ENCODE measurements around the gene TMEM200C. TPM values are rescaled to one million over a fixed set of nuclear protein-coding genes. Genes with fewer than 3 reads are reported as not detected.
A peak's percentile ranks its signal among the peaks of the same experiment; 100 is the strongest.

Gene TMEM200C
- total RNA-seq, 4 donors from 2014 or later = under 0.01 to 0.16 (median 0.13) TPM

DNA sequence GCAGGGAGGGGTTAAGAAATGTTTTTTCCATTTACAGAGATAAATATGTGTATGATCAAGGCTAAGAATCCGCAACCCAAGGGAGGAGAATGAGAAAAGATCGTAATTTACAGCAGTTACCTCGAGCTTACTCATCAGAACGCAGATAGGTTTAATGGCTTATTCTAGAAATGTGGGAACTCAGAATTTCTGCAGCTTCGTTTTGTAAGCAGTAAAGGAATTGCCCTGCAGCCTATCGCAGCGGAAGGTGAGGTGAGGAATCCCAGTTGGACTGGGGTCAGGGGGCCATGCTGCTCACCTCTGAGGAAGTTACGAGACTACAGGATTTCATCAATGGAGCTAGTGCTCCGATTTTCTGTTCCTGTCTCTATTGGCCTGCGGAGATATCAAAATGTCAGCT lies 8.1 kb upstream of the TMEM200C start:
- Histone ChIP-seq H3K27me3 (peaks cover 16% of the 10 kb centered on the region), H3K4me1 (no peaks in the 10 kb centered on the region), H3K27ac (no peak overlapping the region), H3K4me3 (no peak overlapping the region), H3K36me3 (no peaks in the 10 kb centered on the region), H3K9me3 (no peaks in the 10 kb centered on the region)
- 77 to 85% methylated on average over 10 of the region's 10 CpGs for WGBS, 2 donors (ENCODE audit: low coverage in 1 of 2)
- ATAC-seq = no peak
- TF ChIP-seq, protein P1, sequence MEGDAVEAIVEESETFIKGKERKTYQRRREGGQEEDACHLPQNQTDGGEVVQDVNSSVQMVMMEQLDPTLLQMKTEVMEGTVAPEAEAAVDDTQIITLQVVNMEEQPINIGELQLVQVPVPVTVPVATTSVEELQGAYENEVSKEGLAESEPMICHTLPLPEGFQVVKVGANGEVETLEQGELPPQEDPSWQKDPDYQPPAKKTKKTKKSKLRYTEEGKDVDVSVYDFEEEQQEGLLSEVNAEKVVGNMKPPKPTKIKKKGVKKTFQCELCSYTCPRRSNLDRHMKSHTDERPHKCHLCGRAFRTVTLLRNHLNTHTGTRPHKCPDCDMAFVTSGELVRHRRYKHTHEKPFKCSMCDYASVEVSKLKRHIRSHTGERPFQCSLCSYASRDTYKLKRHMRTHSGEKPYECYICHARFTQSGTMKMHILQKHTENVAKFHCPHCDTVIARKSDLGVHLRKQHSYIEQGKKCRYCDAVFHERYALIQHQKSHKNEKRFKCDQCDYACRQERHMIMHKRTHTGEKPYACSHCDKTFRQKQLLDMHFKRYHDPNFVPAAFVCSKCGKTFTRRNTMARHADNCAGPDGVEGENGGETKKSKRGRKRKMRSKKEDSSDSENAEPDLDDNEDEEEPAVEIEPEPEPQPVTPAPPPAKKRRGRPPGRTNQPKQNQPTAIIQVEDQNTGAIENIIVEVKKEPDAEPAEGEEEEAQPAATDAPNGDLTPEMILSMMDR (IDR thresholded peaks at IDR 0.05) = no peak
- TF ChIP-seq EP300 (IDR thresholded peaks at IDR 0.05) (no peak), POLR2AphosphoS5 (IDR thresholded peaks at IDR 0.05) (no peak), POLR2A (IDR thresholded peaks at IDR 0.05) (no peak)

DNA sequence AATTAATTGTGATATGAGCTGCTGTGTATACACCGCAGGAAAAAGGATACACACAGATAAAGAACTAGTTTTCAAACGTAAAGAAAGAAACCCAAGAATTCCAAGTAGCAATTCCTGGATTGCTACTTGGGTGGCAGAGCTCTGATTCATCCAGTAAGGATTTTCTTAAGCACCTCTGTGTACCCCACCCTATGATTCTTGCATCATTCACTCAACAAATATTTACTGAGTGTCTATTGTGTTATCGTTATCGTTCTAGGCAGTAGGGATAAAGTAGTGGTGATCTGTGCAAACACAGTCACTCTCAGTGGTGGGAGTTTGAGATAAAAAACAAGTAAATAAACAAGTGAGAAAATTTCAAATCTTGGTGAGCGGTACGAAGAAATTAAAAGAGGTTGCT lies 4.9 kb upstream of the TMEM200C start:
- WGBS, 2 donors (ENCODE audit: low coverage in 1 of 2) = 60 to 63% methylated on average over 2 to 6 of the region's 6 CpGs
- peaks cover 47% of the 10 kb centered on the region for H3K27me3 ChIP-seq

DNA sequence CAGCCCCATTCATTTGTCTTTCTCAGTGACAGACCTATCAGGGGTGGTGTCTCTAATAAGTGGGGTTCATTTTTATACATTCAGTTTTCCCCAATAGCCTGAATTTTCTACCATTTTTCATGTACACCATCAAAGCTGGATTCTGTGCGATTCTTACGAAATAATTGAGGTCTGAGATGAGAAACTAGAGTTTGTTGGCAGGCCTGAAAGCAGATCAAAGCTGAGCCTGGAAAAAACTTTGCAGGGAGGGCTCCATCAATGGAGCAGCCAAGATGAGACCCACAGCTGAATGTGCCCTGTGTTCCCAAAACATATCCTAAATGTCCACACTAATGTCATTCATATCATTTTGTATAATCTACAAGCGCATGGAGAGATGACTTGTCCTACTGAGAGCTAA lies 4.5 kb upstream of the TMEM200C start:
- H3K36me3 ChIP-seq = no peaks in the 10 kb centered on the region
- WGBS, 2 donors (ENCODE audit: low coverage in 1 of 2) = 83 to 84% methylated on average over 1 to 3 of the region's 3 CpGs
- peaks cover 0 to 15% (median 7%) of the 10 kb centered on the region in 3 donors for H3K4me1 ChIP-seq
- TF ChIP-seq, protein P1 (IDR thresholded peaks at IDR 0.05) = no peak
- TF ChIP-seq POLR2AphosphoS5 (IDR thresholded peaks at IDR 0.05) (no peak), EP300 (IDR thresholded peaks at IDR 0.05) (no peak), POLR2A (IDR thresholded peaks at IDR 0.05) (no peak)
- no peak overlapping the region for H3K27ac ChIP-seq
- H3K27me3 ChIP-seq = peaks cover 51% of the 10 kb centered on the region
- ATAC-seq = no peak
- H3K4me3 ChIP-seq = no peak overlapping the region
- no peaks in the 10 kb centered on the region for H3K9me3 ChIP-seq

More for the DNA sequence above, 4.9 kb upstream of the TMEM200C start:
- no peak overlapping the region for H3K27ac ChIP-seq
- H3K36me3 ChIP-seq = no peaks in the 10 kb centered on the region
- TF ChIP-seq POLR2A (IDR thresholded peaks at IDR 0.05) (no peak), EP300 (IDR thresholded peaks at IDR 0.05) (no peak), POLR2AphosphoS5 (IDR thresholded peaks at IDR 0.05) (no peak)
- TF ChIP-seq, protein P1 (IDR thresholded peaks at IDR 0.05) = no peak
- no peak overlapping the region for H3K4me3 ChIP-seq
- peaks cover 0 to 11% (median 6%) of the 10 kb centered on the region in 3 donors for H3K4me1 ChIP-seq
- H3K9me3 ChIP-seq = no peaks in the 10 kb centered on the region
- no peak for ATAC-seq

DNA sequence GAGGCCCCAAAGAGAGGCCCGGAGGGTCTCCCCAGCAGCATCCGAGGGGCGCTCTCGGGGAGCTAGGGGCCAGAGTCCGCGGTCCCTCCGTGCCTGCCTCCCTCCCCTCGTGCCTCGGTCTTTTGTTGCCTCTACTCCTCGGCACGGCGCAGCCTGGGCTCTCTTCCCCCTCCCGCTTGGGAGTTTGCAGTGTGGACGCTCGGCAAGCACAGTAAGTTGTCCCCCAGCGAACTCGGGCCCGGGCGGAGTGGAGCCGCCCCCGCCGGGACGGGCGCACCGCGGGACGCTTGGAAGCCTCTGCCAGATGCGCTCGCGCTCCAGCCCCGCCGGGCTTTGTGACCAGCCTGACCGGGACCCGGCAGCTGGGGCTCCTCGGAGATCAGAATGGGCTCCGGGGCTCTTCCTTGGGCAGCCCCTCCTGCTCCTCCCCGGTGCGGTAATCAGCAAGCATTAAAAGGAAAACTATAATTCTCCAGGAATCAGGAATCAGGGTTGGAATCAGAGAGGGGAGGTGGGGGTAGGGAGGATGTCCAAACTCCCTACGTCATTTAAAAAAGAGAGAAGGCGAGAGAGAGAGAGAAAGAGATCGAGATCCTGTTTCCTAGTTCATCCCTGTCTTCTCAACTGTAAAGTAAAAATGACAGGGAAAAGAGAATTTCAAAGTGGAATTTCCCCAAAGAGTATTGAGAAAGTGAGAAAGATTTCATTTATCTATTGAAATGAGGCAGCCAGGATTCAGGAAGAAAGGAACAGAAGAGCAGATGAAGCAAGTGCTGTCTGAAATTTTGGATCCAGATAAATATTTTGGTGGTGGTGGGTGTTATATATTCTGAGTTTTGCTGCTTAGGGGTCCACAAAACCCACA lies 786 bp upstream of the TMEM200C start:
- WGBS, 2 donors (ENCODE audit: low coverage in 1 of 2) = 23 to 53% methylated on average over 3 of the region's 41 CpGs
- TF ChIP-seq, protein P1 (IDR thresholded peaks at IDR 0.05) = no peak
- TF ChIP-seq POLR2AphosphoS5 (IDR thresholded peaks at IDR 0.05) = no peak
- TF ChIP-seq EP300 (IDR thresholded peaks at IDR 0.05) = no peak
- TF ChIP-seq POLR2A (IDR thresholded peaks at IDR 0.05) = no peak
- no peaks in the 10 kb centered on the region for H3K9me3 ChIP-seq
- peak overlapping the region in 2 of 4 donors; percentile 62 to 67 for H3K27ac ChIP-seq
- peaks cover 88% of the 10 kb centered on the region for H3K27me3 ChIP-seq
- ATAC-seq = peak; percentile 64
- no peaks in the 10 kb centered on the region for H3K36me3 ChIP-seq
- H3K4me3 ChIP-seq = peak overlapping the region; percentile 31 to 56
- H3K4me1 ChIP-seq = peaks cover 0 to 28% (median 12%) of the 10 kb centered on the region in 3 donors

Measured in gastroesophageal sphincter (tissue), 4 donors.